OCI-LY1 (cell line): Measurements from ENCODE around the gene THAP12.

Experiments used
- CTCF ChIP-seq: fragments of 200-600 bp; sonication (generic), shearing (Covaris generic); IDR thresholded peaks from 2 replicates; pipeline ENCODE4 v1.5.1; 2017; ENCODE audit warnings: mild to moderate bottlenecking, antibody characterized with exemption, low read length, moderate library complexity, mixed read lengths
- EZH2 ChIP-seq: fragments of 200-600 bp; sonication (generic), shearing (Covaris generic); IDR thresholded peaks from 2 replicates; pipeline ENCODE4 v1.8.0; 2017; ENCODE audit warnings: borderline replicate concordance, mixed run types, mild to moderate bottlenecking, antibody characterized with exemption, low read length, moderate library complexity, mixed read lengths

GRCh38 chr11:76391811-76392475 lies 11.0 kb upstream of the THAP12 start:
- TF ChIP-seq CTCF (no peak), EZH2 (no peak)
